H4 (cell line): Measurements from ENCODE around the gene MAP1B. TPM values are rescaled to one million over a fixed set of nuclear protein-coding genes. Genes with fewer than 3 reads are reported as not detected.
"Not testable (repeated sequence)": the region's sequence is repeated elsewhere in the genome, so short reads cannot be mapped to it uniquely, and the experiment has no call there.

ENCODE experiments used
- DNase-seq: peaks from one replicate; pipeline ENCODE4 v3.0.0-alpha.2; 2015; ENCODE audit warnings: low spot score
- total RNA-seq: library from RNA; depleted of rRNA; stranded (reverse); fragments of >200 nt; shearing (Covaris generic); gene quantifications from 2 replicates; pipeline ENCODE4 v1.2.3, GENCODE V29; 2014; rRNA removed

MAP1B gene
- total RNA-seq = 36.3 and 50.3 TPM in 2 replicates

DNA sequence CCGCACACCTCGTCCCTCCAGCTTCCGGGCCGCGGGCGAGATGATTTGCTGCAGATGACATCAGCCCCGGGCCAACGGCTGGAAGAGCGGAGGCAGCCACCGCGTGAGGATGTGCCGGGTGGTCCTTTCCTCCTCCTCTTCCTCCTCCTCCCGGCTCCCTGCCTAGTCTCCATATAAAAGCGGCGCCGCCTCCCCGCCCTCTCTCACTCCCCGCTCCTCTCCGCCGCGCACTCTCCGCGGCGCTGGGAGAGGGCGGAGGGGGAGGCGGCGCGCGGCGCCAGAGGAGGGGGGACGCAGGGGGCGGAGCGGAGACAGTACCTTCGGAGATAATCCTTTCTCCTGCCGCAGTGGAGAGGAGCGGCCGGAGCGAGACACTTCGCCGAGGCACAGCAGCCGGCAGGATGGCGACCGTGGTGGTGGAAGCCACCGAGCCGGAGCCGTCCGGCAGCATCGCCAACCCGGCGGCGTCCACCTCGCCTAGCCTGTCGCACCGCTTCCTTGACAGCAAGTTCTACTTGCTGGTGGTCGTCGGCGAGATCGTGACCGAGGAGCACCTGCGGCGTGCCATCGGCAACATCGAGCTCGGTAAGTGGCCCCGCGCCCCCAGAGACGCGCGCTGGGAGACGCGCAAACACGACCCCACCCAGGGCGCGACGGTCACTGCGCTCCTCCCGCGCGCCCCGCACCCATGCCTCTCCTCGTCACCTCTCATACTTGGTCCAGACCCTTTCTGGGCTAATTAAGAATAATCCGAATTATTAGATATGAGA is at the start of gene MAP1B:
Gene MAP1B, plus strand, starts transcription at position 345 of the 770 bp plus-strand sequence. Its CDS starts 57 bp downstream, at position 402.
- DNase-seq = peak; percentile 64

DNA sequence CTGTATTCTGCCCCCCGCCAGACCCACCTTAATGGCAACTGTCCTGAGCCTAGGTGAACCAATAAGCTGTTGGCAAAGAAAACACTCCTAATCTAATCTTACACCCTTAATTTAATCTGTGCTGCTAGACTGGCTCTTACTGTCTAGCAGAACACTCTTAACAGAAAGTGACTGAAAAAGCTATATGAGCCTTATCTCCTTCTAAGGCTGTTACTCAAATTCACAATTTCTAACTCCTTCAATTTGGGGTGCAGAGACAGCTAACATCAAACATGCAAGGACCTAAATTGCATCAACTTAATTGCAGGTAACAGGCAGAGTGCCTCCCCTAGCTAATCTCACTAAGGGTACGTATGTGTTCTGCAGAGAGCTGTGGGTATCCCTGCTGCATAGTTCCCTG is 49.5 kb upstream of the MAP1B start:
- DNase-seq = no peak

DNA sequence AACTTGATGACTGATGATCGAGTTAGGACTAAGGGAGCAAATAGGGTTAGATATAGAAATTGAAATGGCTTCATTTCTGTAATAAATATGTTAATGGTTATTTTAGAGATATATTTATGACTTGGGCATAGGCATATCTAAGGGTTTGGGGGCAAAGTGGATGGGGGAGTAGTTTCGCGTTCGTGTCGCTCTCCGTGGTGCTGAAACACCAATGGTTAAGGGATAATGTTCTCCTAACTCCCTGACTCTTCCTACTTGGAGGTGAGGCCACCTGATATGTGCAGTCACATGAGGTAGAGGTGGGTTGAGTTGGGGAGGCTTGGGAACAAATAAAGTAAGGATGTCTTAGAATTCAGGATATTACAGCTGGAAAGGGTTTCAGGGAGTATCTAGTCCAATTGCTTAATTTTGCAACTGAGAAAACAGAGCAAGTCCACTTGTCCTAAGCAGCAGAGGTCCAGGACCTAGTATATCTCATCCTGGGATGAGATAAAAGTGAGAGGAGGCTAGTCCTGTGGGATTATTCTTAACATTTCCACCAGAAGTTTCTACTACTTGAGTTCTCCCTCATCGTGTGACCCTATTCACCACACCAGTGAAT is 44.0 kb upstream of the MAP1B start:
- peak; percentile 19 for DNase-seq

DNA sequence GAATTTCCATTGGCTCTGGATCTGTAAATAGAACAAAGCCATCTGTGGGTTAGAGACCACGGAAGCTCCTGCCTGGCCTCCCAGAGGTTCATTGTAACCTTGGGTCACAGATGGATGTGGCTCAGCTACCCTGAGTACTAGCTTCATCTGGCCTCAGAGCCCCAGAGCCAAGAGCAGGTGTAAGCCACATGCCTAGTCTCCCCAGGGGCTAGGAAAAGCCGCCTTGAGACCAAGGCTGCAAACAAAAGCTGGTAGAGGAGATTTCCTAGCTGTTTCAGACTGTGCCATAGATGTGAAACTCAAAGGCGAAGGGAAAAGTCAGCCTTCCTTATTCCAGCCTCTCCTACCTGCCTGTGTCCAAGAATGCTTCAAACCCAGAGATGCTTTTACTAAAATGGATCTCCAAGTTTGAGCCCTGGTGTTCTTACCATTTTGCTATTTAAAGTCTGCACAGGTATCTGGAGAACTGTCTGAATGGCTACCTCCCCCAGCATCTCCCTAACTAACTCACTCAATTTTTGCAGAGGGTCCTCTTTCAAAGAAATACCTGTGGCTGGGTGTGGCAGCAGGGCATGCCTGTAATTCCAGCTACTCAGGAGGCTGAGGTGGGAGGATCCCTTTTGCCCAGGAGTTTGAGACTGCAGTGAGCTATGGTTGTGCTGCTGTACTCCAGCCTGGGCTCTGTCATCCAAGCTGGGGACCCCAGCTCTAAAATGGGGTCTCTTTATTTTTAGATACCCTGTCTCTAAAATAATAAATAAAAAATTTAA is 42.3 kb upstream of the MAP1B start:
- no peak for DNase-seq

DNA sequence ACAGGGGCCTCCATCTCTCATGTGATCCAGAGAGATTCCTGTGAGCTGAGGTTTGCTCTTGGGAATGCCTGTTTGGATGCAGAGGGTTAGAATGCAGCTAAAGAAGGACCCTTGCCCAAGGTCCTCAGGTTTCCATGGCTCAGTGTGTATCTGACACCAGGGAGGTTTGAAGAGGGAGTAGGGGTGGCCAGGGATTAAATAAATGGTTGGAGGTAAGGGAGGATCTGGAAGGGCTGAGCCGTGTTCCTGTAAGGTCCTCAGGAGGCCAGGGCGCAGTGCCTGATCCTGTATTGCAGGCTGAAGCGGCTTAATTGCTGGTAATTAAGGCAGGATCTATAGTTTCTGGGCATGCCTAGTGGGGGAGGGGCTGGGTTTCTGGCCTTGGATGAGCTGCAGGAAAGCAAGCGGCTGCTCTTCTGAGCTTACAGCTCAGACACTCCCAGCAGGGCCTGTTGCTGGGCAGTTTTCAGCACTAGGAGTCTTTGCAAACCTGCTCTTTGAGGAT is 41.5 kb upstream of the MAP1B start:
- no peak for DNase-seq

DNA sequence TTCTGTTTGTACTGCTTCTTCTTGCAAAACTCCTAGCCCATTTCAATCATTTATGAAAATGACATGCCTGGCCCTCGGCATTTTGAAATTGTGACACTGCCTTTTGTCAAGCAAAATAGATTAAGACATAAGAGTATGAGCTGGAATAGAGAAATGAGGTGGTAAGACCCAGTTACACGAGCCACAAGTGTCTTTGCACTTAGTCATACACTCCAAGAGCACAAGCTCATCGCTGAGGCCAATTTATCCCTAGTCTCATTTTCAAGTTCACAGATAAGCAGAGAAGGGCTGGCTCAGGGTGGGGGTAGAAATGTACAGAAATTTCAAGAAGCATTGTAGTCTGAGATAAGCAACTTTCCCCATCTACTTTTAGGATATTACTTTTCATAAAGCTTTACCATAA is 40.6 kb upstream of the MAP1B start:
- DNase-seq = peak; percentile 31

DNA sequence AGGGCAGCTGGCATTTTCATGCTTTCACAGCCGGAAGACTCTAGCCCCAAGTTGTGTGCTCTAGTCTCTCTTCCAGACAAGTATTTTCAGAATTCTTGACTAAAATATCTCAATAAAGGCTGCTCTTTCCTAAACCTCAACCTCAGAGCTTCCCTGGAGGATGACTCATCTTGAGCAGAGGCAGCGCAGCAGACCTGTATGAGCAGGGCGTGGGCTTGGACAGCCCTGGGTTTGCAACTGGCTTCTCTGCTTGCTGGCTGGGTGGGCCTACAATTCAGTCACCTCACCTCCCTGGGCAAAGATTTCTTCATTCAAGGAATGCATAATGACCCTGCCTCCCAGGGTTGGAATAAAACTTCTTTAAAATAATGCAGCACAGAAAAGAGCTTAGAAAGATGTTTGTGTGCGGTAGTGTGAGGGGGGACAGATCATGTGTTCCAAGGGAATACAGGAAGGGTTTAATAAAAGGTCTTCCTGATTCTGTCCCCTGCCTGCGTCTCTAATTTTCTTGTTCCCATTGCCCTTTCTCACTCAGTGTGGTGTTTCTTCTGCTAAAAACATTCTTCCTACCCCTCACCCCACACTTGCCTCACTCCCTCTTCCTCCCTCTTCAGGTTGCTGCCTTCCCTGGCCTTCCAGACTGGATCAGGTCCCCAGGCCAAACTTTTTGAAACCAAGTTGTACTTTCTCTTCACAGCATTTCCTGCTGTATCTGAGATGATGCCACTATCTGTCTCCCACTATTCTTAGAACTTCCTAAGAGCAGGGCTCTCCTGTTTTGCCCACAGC is 39.4 kb upstream of the MAP1B start:
- peak; percentile 80 for DNase-seq

DNA sequence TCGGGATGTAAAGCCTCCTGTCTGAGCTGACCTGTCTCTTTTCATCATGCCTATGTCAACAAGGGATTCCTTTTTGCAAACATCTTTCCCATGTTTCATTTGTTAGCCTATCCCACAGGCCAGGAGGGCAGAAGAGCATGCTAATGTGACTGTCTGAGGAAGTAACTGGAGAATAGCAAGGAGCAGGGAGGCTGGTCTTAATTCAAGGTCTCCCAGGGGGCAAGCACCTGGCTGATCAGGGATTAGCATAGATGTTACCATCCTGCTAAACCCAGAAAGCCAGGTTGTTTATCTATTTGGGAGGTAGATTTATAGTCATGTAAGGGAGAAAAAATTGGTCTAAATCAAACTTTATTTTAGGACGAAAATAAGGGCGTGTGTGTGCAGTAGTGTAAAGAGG is 36.7 kb upstream of the MAP1B start:
- DNase-seq = no peak

DNA sequence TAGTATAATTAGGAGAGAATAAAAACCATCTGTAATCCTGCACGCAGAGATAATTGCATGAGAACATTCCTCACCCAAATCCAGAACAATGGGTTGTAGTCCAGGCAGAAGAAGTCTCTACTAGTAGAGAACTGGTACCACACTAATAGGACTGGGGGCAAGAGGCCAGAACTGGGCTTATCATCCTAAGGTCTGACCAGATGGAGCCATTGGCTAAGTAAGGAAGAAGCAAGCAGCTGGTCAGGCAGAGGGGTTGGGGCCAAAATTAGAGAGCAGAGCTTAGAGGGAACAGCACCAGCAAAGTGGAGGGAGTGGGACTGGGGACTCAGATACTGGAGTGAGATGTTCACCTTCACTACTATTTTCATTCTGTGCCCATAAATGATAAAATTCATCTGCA is 35.4 kb upstream of the MAP1B start:
- no peak for DNase-seq

DNA sequence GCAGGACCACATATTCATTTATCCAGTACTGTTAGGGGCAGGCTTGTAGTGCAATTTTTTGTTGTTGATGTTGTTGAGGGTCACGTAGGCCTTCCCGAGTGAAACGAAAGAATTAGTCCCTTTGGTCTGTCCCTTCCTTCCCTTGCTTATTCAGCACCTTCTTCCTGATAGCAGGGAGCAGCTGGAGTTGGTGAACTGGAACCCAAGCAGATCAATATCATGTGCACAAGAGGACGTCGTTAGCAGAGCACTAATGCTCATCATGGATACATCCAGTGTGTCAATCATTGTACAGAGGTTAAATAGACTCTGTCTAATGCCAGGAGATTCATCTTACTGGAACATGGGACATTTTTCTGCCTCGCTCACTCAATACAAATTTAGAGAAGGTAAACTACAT is 33.0 kb upstream of the MAP1B start:
- DNase-seq = no peak

DNA sequence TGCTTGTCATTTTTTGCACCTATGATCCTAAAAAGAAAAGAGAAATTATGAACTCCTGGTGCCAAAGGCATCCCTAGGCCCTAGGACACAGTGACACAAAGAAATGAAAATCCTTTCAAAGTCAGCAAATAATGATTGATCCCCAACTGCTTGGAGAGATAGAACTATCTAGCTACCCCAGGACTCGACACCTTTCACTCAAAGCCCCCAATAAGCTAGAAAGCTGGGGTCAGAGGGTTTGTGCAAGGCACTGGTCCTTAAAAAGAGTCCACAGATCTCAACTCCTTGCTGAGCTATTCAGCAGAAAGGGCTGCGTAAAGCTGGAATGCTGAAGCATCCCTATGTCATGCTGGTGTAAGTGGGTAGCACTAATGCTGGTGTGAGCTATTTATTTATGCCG is 31.8 kb upstream of the MAP1B start:
- no peak for DNase-seq

DNA sequence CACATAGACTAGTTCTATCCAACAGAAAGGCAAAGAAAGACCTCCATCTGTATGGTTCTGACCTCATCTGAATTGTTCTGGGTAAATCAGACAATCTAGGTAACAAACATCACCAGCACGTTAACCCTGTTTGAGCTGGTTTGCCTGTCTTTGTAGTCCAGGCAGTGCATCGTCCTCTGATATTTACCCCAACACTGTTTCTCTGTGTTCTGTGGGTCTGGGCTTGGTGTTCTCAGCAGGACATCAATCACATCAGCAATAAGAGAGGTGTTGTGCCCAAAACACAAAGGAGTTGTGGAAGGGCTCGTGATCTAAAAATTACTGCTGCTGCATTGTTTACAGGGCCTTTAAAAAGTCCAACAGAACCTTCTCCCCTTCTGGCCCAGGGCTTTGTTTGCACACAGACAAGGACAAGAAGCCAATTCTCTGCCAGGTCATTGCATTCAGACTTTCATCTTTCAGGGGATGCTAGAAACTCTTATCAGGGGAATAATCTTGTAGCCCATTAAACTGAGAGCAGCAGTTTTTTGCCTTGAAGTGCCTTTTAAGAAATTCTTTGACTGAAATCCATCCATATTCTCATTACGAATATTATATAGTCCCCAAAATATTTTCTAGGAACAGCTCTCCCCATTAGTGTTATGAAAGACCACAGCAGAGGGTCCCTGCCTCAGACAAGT is 30.5 kb upstream of the MAP1B start:
- no peak for DNase-seq

DNA sequence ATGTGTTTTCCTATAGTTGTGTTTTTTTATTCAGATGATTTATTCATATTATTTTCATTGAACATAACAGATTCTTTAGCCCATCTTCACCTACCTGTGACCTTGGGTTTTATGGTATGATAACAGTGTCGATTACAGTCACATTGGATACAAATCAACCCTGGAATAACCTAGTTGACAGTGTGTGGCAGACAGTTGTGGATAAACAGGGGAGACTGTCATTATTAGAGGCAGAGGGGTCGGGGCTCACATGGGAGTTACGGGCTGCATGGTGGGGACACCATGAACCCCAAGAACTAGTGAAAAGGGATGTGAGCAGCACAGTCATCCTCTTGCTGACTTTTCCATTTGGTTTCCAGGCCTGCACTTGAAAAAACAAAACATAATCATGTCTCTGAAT is 29.9 kb upstream of the MAP1B start:
- DNase-seq = no peak

DNA sequence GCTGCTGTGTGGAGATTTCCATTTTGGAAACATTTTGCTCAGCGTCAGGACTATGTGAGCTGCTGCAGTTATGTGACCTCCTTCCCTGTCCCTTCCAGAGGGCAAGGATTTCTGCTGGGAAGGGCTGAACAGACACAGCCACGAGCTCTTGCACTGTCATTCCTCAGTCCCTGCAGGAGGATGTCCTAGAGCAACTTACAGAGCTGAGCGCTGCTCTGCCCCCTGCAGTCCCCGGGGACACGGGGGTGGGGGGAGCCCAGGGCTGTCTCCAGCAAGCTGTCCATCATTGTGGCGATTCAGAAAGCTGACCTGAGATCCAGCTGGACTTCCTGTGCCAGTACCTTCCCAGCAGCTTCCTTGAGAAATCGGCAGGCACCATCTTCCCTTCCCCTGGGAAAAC is 28.0 kb upstream of the MAP1B start:
- no peak for DNase-seq

DNA sequence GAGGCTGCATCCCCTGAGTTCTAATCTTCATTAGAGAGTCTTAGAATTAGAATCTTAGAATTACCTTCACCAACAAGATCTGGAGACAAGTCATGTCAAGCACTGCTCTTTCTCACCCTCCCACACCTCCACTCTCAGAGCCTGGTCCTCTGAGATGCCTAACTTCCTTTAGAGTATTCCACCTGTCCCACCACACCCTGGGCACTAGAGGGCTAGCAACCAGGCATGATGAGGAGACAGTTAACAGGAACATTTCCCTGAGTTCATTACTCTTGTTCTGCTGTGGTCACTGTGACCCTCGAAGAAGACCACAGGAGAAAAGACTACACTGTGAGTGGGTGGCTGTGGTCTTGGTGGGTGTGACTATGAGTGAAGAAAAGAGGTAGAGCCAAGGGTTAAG is 25.2 kb upstream of the MAP1B start:
- DNase-seq = no peak

DNA sequence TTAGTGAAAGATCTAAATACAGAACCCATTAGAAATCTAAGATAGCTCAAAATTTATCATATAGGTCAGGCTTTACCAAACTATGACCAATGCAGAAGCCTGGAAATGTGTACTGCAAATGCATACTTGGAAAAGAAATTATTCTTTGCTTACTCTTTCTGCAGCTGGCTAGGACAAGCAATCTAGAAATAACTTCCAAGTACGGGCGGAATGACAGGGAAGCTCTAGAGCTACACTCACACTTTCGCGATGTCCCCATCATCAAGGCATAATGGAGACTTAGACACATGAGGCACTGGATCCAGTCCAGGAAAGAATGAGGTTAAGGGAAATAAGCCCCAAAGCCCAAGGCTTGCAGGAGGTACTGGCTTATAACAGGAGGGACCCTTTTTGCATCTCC is 22.4 kb upstream of the MAP1B start:
- DNase-seq = no peak

DNA sequence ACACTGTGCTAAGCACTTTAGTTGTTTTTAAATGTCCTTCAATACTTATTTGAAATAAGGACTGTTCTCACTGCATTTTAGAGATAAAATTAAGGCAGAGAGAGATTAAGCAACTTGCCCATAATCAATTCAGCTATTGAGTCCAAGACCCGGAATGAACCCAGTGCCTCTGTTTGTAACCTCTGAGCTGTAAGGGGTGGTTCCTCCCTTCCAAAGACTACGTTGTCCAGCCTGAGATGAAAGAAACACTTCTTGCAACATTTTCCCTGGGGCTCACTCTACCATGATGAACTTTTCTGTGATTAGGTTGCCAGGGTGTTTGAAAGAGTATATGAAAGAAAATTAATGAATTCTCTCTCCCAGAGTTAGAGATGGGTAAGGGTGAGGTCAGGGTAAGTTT is 22.0 kb upstream of the MAP1B start:
- no peak for DNase-seq

DNA sequence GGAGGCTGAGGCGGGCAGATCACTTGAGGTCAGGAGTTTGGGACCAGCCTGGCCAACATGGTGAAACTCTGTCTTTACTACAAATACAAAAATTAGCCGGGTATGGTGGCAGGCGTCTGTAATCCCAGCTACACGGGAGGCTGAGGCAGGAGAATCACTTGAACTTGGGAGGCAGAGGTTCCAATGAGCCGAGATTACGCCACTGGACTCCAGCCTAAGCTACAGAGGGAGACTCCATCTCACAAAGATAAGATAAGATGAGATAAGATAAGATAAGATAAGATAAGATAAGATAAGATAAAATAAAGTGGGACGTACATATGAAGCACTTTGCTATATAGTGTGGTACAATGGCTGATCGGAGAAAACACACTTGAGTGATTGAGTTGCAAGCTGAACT is 17.6 kb upstream of the MAP1B start:
- DNase-seq = not testable (repeated sequence)

DNA sequence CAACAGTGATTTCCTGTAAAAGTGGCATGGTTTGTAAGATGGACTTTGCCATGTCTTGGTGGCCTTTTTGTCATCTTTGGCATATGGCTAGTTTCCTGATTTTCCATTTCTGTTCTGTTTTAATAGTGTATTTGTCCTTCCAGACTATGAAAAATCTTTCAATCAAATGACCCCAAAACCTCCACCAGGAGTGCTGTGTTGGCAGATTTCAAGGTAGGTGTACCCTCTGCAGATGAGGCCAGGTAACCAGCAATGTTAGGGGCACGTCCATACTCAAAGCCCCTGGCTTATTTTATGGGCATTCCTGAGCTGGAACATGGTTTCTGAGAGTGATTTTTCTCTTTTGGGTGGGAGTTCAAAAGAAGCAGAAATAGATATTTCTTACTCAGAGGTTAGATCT is 15.2 kb upstream of the MAP1B start:
- DNase-seq = no peak

DNA sequence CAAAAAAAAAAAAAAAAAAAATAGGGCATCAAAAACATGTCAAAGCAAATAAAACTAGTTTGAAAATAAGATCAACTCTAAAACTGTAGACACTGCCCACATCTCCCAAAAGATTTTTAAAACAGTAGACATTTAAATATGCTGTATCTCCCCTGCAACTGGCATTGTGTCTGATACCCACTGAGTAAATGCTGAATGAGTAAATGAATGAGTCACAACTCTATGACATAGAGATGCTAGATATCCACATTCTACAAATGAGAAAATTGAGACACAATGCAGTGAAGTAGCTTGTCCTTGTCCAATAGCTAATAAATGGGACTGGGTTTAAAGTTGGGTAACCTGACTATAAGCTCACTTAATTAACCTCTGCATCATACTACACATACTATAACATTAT is 14.1 kb upstream of the MAP1B start:
- DNase-seq = no peak

DNA sequence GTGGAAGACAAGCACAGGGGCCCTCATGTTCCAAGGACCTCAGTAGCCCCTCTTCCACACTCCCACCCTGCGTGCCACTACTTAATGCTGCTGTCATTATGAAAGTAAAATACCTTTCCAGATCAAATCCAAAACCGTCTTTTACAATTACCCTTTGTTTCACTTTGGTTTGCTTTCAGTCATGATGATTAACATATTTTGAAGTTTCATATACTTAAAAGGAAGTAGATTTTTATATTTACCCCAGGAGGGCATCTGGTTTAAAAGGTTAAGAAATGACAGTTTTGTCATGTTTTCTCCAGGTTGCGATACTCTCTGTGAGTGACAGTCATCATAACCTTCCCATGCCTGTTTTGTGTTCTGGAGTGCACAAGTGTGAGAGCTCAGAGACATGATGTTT is 13.5 kb upstream of the MAP1B start:
- DNase-seq = no peak
